ENCODE measurements around the gene UBE3D.

Gene UBE3D

DNA sequence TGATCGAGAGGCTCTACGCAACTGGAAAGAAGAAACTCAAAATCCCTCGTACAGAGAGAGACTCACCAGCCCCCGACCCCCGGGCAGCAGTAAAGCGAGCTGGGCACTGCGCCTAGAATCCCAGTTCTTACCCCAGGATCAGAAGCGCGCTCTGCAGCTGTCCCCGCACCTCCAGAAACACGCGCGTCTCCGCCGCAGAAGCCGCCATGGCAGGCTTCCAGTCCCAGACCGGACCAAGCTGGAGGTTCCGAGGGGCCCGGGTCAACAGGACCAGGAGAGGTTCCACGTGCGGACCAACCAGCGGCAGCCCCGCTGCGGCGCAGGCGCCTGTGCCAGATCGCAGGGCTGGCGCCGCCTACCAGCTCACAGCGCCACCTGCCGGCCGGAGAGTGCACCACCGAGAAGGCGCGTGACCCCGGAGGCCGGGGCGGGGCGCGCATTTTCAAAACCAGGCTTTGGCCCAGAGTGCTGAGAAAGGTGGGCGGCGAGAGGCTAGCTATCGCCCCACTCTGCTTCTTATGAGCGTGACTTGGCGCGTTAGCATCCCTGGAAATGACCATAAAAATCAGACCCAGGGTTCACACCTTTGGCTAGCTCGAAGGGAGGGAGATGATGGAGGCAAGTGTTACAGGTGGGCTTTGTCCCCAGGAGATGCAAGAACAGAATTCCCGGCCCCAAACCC is at the start of gene UBE3D:
TSS of gene UBE3D (minus strand) at position 331 of the 682 bp plus-strand sequence. CDS start at position 208, 123 bp downstream.
- peak; percentile 96 to 97 for DNase-seq

DNA sequence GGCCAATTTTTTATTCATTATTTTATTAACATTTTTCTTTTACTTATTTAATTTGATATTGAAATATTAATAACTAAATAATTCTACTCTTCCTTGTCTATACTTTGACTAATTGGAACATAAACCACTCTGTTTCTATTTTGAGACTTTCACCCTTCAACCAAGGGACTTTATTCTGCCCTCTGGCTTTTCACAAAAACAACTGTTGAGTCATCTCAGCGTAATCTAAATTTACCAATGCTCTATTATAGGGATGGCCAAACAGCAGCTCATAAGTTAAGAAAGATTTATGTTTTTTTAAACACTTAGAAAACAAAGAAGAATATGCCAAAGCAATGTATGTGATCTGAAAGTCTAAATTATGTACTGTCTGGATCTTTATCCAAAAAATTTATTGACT is 48.5 kb upstream of the UBE3D start:
- no peak for DNase-seq

- DNase-seq = no peak
These were observed 47.6 kb upstream of the UBE3D start for GRCh38 chr6:83113258-83113657.

DNA sequence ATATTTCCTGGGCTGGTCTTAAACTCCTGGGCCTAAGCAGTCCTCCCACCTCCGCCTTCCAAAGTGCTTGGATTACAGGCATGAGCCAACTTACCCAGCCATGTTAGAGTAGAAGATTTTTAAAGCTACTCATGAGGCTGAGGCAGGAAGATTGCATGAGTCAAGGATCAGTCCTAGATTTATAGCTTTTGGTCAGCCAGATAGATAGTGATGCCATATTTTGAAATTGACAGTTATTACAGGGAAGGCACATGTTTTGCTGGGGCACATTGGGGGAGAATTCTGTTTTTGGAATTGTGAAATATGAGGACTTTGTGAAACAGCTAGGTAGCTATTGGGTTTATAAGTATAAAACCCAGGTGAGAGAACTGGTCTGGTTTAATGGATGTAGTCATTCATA is 42.7 kb upstream of the UBE3D start:
- no peak for DNase-seq

- no peak for DNase-seq
These were observed 32.9 kb upstream of the UBE3D start for GRCh38 chr6:83098589-83098988.

DNA sequence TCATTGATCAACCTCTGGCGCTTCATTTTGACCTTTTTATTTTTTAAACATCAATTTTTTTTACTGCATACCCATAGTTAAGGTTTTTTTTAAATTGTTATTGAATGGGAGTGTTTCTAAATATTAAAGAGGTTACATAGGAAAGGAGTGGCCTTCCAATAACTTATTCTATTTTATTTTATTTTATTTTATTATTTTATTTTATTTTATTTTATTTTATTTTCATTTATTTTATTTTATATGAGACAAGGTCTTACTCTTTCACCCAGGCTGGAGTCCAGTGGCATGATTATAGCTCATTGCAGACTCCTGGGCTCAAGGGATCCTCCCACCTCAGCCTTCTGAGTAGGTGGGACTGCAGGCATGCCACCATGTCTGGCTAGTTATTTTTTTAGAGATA is 32.0 kb upstream of the UBE3D start:
- no peak for DNase-seq

DNA sequence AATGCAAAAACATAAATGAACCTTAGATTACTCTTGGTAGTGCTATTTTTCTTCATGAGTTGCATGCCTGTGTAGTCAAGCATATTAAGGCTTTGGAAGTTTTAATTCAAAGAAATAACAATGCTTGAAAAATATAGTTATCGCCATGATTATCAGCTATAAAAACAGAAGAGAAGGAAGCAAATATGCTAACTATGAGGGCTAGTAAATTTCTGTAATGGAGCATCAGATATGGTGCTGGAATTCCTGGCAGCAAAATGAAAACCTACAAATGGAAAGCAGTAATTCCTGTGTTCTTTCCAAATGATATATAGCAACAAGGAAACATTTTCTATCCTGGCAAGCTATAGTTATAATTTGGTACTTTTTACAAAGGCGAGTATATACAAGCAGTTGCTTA is 31.6 kb upstream of the UBE3D start:
- DNase-seq = no peak

DNA sequence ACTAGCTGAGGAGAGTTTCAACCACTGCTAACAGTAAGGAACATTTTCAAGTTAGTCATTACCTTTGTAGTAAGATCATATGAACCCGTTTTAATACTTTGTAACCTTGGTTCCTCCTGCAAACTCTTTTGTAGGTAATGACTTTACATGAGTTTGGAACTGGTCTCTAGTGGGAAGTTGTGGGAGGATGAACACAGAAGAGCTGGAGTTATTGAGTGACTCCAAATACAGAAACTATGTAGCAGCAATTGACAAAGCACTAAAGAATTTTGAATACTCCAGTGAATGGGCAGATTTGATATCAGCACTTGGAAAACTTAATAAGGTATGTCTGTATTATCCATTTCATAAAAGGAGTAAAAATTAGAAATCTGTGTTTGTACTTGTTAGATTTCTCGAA is 31.1 kb upstream of the UBE3D start:
- no peak for DNase-seq

- DNase-seq = no peak
These were observed 27.2 kb upstream of the UBE3D start for GRCh38 chr6:83092756-83093399.

DNA sequence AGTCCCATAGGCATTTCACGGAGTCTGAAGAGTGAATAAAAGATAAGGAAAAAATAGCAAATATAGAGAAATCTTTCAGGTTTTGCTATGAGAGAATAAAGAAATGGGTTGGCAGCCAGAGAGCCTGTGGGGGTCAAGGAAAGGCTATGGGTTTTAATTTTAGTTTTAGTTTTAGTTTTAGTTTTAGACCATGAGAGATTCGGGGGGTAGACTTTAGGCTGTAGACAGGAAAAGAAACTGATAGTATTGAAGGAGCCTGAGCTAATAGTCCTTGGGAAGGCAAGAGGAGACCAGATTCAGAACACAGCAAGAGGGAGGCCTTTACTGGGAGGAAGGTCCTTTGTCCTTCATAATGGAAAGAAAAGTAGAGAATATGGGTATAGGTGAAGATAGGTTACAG is 21.1 kb upstream of the UBE3D start:
- no peak for DNase-seq

DNA sequence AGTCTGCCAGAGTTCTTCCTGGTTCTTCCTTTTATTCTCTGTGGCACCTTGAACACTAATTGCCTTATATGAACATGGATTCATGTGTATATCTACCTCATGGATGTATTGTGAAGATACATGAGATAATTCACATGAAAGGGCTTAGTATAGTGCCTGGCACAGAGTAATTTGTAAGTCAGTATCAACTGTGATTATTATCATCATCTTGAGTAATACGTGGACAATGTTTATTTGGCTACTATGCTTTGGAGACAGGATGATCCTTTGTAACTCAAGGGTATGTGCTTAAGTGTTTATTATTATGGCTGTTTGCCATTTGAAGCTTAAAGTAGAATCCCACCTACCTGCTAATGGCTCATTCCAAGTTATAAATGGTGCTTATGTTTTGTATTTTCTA is 17.8 kb upstream of the UBE3D start:
- DNase-seq = no peak

DNA sequence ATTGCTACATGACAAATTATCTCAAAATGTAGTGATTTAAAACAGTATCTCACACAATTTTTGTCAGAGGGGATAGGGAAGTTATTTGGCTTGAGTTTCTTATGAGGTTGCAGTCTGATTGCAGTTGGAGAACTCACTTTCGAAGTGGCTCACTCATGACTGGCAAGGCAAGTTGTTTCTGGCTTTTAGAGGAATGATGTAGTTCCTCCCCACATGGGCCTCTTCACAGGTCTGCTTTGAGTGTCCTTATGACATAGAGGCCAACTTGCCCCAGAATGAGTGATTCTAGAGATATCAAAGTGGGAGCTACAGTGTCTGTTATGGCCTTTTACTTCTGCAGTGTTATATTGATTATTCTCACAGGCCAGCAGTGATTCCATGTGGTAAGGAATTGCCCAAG is 8.0 kb upstream of the UBE3D start:
- no peak for DNase-seq

GRCh38 chr6:83072726-83073125 is 7.1 kb upstream of the UBE3D start:
- DNase-seq = no peak

DNA sequence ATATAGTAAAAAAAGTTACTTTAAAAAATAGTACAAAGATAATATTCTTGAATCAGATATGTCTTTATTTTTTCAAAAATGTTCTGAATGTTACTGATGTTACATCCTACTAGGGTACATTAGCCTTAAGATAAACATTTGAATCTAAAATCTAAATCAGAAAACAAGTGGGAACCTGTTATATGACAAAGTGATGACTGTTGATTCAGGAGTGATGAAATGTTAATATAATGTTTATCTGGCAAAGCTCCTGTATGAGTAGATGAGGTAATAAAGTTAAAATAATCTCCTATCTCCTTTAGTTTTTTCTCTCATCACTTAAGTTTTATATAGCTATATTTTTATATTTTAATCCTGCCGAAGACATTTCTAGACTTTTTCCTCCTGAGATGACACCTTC is 6.1 kb upstream of the UBE3D start:
- no peak for DNase-seq

GRCh38 chr6:83071023-83071422 is 5.4 kb upstream of the UBE3D start:
- DNase-seq = no peak

DNA sequence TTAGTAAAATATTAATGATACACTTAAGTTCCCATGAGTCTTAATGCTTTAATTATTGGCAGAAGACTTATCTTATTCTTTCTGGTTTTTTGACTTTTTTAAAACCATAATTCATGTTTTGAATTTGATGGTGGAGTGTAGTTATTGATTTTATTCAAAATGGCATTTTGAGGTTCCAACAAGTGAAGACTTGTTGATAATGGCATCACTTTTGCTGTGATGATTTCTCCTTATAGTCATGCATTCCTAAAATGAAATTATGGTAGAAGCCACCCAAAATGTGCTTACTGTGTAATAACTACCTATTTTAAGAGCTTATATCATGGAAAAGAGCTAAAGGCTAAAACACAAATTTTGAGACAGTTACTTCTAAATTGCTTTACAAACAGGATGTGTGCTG is 4.0 kb upstream of the UBE3D start:
- DNase-seq = no peak

DNA sequence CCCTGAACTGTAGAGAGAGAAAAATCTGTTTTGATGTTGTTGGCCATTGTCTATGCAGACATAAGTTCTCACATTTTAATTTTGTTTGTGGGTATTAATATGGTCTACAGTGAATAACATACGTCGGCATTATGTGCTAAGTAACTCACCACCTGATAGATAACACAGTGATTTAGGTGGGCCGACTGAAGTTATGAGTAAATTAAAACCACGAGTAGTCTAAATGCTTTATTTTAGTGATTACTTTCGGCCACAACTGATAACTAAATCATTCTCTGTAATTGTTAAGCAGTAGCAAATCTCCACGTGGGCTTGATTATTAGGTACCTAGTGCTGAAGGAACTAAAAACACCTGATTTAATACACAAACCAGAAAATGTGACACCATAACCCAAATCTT is 3.0 kb upstream of the UBE3D start:
- DNase-seq = no peak

DNA sequence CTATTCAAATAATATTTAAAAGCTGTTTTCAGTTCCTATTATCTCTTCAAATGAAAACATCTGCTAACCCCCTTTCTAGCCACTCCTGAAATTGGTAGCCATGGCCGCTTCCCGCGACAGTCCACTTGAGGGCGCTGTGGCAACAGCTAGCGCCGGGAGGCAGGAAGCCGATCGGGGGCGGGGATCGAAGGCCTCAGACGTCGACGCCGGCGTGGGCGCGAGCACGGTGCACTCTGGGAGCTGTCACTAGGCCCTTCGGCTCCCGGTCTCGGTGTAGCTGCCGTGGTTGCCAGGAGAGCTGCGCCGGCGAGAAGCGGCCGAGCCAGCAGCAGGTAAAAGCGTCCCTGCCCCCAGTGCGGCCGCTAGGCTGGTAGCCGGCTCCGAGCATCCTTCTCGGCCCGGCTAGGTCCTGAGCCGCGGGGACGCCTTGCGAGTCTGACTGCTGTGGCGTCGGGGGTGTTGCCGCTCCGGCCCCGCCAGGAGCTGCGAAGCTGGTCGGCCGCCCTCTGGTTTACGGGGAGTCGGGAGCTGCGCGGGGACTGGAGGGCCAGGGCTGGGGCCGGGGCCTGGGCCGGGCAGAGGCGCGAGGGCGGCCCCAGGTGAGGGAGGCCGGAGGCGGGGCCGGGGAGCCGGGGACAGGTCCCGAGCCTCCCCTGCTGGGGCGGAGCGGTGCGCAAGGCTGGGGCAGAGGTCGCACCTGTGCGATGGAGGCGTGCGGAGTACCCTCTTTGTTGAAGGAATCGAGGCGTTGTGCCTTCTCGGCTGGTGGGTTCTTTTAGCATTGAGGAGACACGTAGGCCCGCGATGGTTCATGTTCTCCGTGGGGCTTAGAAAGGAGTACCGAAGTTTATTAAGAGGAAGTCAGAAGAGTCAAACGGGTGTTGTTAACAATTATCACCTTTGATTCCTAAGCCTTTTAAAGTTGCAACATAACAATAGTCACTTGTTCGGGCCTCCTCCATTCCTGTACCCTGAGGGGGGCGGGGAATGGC is 2.1 kb upstream of the UBE3D start, which contains the start of gene DOP1A:
TSS of gene DOP1A (plus strand) at position 224 of the 992 bp plus-strand sequence. CDS start 29,307 bp downstream, outside the sequence.
- peak; percentile 98 to 99 for DNase-seq

DNA sequence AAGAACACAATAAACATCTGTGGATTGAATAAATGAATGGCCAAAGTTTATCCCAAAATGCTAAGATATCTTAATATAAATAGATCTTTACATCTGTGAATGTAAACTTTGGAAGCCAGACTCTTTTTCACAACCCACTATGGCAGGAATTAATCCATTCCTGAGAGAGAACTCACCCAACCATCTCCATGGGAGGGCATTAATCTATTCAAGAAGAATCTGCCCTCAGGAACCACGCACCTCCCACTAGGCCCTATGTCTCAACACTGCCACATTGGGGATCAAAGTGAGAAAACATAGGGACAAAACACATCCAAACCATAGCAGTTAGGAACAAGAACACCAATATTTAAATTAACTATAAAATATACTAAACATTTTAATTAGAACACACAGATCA is 3.4 kb downstream of the UBE3D start:
- DNase-seq = no peak

DNA sequence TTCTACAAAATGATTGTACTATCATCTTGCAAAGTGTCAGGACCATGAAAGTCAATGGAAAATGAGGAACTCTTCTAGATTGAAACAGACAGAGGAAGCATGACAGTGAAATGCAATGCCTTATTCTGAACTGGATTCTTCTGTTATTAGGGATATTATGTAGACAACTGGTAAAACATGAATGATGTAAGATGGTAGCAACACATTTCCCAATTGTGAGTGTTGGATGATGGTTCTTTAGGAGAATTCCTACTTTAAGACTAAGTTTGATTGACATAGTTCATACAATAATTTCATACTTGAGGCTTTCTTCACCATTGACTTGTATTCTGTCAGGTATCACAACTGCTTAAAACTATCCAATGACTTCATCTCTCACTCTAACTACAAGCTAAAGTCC is 4.5 kb downstream of the UBE3D start:
- DNase-seq = no peak

- DNase-seq = peak in 1 of 2 donors; percentile 9
These were observed 7.8 kb downstream of the UBE3D start for GRCh38 chr6:83057705-83058321.

- DNase-seq = peak; percentile 21 to 40
These were observed 10.2 kb downstream of the UBE3D start for GRCh38 chr6:83055366-83055964.

GRCh38 chr6:83053678-83054077 is 12.0 kb downstream of the UBE3D start:
- no peak for DNase-seq
